ENCODE results near the gene NUP133. TPM values are rescaled to one million over a fixed set of nuclear protein-coding genes. Genes with fewer than 3 reads are reported as not detected.

Gene NUP133
- total RNA-seq, 4 donors from 2014 or later = 26.6 to 58.1 (median 38.8) TPM

DNA sequence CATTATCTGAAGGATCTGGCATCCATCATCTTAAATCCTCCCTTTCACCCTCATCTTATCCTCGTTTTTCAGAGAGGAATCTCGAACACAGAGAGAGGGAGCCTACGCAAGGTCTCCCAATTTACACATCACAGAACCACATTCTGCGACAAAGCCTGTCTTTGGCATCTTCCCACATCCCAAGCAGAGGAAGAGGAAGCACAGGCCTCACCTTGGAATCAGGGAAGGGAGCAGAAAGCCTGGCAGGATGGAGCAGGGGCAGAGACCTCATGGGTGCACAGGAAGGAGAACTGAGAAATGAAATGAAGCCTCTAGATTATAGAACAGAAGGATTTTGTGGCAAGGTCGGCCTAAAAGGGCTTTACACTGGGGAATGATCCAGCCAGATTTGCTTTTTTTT lies 44.6 kb upstream of the NUP133 start:
- 73% methylated on average over 5 of the region's 5 CpGs for WGBS
- no peaks in the 10 kb centered on the region for H3K9me3 ChIP-seq
- no peak overlapping the region for H3K4me3 ChIP-seq
- no peak for DNase-seq (ENCODE audit: low spot score in 2 of 2)
- H3K36me3 ChIP-seq = peaks cover 1% of the 10 kb centered on the region
- TF ChIP-seq, protein P1, sequence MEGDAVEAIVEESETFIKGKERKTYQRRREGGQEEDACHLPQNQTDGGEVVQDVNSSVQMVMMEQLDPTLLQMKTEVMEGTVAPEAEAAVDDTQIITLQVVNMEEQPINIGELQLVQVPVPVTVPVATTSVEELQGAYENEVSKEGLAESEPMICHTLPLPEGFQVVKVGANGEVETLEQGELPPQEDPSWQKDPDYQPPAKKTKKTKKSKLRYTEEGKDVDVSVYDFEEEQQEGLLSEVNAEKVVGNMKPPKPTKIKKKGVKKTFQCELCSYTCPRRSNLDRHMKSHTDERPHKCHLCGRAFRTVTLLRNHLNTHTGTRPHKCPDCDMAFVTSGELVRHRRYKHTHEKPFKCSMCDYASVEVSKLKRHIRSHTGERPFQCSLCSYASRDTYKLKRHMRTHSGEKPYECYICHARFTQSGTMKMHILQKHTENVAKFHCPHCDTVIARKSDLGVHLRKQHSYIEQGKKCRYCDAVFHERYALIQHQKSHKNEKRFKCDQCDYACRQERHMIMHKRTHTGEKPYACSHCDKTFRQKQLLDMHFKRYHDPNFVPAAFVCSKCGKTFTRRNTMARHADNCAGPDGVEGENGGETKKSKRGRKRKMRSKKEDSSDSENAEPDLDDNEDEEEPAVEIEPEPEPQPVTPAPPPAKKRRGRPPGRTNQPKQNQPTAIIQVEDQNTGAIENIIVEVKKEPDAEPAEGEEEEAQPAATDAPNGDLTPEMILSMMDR (IDR thresholded peaks at IDR 0.05) = no peak
- TF ChIP-seq POLR2A (IDR thresholded peaks at IDR 0.05) (no peak), EP300 (IDR thresholded peaks at IDR 0.05) (no peak), POLR2AphosphoS5 (IDR thresholded peaks at IDR 0.05) (no peak)
- peaks cover 27% of the 10 kb centered on the region for H3K4me1 ChIP-seq
- H3K27me3 ChIP-seq = no peaks in the 10 kb centered on the region
- H3K27ac ChIP-seq = no peak overlapping the region

DNA sequence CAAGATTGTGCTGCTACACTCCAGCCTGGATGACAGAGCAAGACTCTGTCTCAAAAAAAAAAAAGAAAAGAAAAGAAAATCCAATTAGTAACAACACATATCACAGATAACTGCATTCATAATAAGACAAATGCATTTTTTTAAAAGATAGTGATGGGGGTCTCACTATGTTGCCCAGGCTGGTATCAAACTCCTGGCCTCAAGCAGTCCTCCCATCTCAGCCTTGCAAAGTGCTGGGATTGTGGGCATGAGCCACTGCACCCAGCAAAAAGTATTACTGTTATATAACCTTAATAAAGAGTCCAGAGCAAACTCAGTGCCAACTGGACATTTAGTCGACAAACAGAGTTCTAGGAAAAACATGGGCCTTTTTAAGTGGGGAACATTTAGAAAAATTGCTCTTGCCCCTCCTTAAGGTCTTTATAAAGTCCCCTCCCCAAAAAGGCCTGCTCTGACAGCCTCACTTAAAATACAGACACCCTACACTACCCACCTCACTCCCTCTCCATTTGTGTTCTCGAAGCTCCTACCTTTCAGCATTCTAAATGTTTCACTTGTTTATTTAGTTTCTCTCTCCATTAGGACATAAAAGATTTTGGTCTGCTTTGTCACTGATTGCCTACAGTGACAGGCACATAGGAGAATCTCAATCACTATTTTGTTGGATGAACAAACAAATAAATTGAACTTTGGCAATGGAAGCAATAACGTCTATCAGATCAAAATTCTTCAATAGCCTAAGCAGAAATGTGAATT lies 42.8 kb upstream of the NUP133 start:
- H3K4me1 ChIP-seq = peaks cover 10% of the 10 kb centered on the region
- TF ChIP-seq, protein P1 (IDR thresholded peaks at IDR 0.05) = no peak
- no peak for TF ChIP-seq EP300 (IDR thresholded peaks at IDR 0.05)
- no peak for TF ChIP-seq POLR2AphosphoS5 (IDR thresholded peaks at IDR 0.05)
- no peak for TF ChIP-seq POLR2A (IDR thresholded peaks at IDR 0.05)
- no peaks in the 10 kb centered on the region for H3K27me3 ChIP-seq
- no peak overlapping the region for H3K4me3 ChIP-seq
- WGBS = 72% methylated on average over 3 of the region's 3 CpGs
- H3K9me3 ChIP-seq = no peaks in the 10 kb centered on the region
- no peak for DNase-seq (ENCODE audit: low spot score in 2 of 2)
- no peak overlapping the region for H3K27ac ChIP-seq
- peaks cover 18% of the 10 kb centered on the region for H3K36me3 ChIP-seq

DNA sequence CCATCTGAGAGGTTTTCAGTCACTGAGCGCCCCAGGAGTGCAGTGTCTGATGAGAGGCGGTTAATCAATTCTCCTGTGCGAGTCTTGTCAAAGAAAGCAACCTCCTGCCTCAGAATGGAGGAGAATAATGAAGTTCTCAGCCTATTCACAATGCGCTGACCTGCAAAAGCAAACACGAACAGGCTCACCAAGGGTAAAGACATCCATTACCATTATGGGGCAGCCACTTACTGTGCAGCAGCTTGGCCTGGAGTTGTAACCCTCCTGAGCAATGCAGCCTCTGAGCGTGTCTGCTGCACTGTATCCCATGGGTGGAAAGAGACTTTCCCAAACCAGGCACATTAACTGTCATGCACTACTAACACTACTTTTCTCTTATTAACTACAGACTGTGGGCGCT lies 39.4 kb upstream of the NUP133 start:
- TF ChIP-seq, protein P1 (IDR thresholded peaks at IDR 0.05) = no peak
- TF ChIP-seq POLR2A (IDR thresholded peaks at IDR 0.05) (no peak), POLR2AphosphoS5 (IDR thresholded peaks at IDR 0.05) (no peak), EP300 (IDR thresholded peaks at IDR 0.05) (no peak)
- Histone ChIP-seq H3K36me3 (peaks cover 26% of the 10 kb centered on the region), H3K4me1 (no peaks in the 10 kb centered on the region), H3K27me3 (no peaks in the 10 kb centered on the region), H3K4me3 (no peak overlapping the region), H3K27ac (no peak overlapping the region), H3K9me3 (no peaks in the 10 kb centered on the region)
- WGBS = 100% methylated on average over 4 of the region's 7 CpGs
- no peak for DNase-seq (ENCODE audit: low spot score in 2 of 2)

DNA sequence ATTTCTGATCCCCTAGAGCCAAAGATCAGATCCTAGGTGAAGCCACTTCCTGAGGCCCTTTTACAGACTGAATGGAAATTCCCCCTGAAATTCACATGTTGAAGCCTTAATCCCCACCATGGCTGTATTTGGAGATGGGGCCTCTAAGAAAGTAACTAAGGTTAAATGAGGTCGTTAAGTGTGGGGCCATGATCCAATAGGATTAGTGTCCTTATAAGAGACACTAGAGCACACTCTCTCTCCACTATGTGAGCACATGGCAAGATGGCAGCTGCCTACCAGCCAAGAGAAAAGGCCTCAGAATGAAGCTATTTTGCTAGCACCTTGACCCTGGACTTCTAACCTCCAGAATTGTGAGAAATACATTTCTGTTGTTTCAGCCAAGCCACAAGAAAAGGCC lies 36.4 kb upstream of the NUP133 start:
- TF ChIP-seq EP300 (IDR thresholded peaks at IDR 0.05) = no peak
- TF ChIP-seq, protein P1 (IDR thresholded peaks at IDR 0.05) = no peak
- no peak for TF ChIP-seq POLR2AphosphoS5 (IDR thresholded peaks at IDR 0.05)
- TF ChIP-seq POLR2A (IDR thresholded peaks at IDR 0.05) = no peak
- peaks cover 36% of the 10 kb centered on the region for H3K36me3 ChIP-seq
- no peak overlapping the region for H3K4me3 ChIP-seq
- H3K9me3 ChIP-seq = no peaks in the 10 kb centered on the region
- 100% methylated on average over 1 of the region's 1 CpG for WGBS
- H3K4me1 ChIP-seq = no peaks in the 10 kb centered on the region
- H3K27ac ChIP-seq = no peak overlapping the region
- no peak for DNase-seq (ENCODE audit: low spot score in 2 of 2)
- H3K27me3 ChIP-seq = no peaks in the 10 kb centered on the region

DNA sequence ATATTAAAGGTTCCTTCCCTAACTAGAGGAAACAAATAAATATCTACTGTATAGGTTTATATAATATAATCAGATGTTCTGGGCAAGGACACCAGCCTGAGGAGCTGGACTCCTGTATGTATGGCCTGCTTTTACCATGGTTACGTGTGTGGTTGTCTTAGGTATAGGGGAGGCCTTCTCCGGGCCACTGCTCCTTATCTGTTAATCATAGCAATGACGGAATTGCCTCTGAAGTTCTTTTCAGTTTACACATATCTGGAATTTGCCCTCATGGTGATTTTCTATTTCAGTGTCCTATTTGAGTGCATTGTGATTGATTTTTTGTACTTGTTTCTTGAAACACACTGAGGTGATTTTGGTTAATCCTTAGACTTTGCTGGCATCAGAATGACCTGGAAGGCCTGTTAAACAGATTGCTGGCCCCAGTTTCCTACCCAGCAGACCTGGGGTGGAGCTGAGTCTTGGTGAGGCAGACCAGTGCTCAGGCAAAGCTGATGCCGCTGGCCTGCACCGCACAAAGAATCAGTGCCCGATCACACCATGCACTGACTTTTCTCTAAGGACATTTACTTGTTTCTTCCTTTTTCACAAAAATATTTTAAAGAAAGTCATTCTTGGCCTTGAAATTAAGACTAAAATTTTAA lies 31.8 kb upstream of the NUP133 start:
- no peak for DNase-seq (ENCODE audit: low spot score in 2 of 2)
- peaks cover 55% of the 10 kb centered on the region for H3K36me3 ChIP-seq
- H3K4me1 ChIP-seq = no peaks in the 10 kb centered on the region
- no peak overlapping the region for H3K27ac ChIP-seq
- WGBS = 95% methylated on average over 6 of the region's 6 CpGs
- no peak overlapping the region for H3K4me3 ChIP-seq
- H3K27me3 ChIP-seq = no peaks in the 10 kb centered on the region
- TF ChIP-seq POLR2AphosphoS5 (IDR thresholded peaks at IDR 0.05) (no peak), POLR2A (IDR thresholded peaks at IDR 0.05) (no peak), EP300 (IDR thresholded peaks at IDR 0.05) (no peak)
- TF ChIP-seq, protein P1 (IDR thresholded peaks at IDR 0.05) = no peak
- H3K9me3 ChIP-seq = no peaks in the 10 kb centered on the region
